Mammary epithelial cell (primary cell): ENCODE measurements around the gene LDLRAD1.

ENCODE experiments used
- EZH2 ChIP-seq: IDR thresholded peaks from 2 replicates; pipeline ENCODE4 v1.6.1; 2012; ENCODE audit warnings: low read length, inconsistent platforms, borderline replicate concordance
- TF ChIP-seq, protein P1 (sequence below), 2 donors: IDR thresholded peaks in 1 of 2; conservative IDR thresholded peaks in 1 of 2; 2 replicates each; pipeline ENCODE4 v1.5.1; 2011 to 2012; ENCODE audit warnings: inconsistent platforms in 2 of 2, low read length in 2 of 2, mild to moderate bottlenecking in 2 of 2, control low read depth in 1 of 2, low read depth in 1 of 2; ENCODE audit not compliant: insufficient read depth in 1 of 2; ENCODE audit errors: extremely low read depth in 1 of 2

DNA sequence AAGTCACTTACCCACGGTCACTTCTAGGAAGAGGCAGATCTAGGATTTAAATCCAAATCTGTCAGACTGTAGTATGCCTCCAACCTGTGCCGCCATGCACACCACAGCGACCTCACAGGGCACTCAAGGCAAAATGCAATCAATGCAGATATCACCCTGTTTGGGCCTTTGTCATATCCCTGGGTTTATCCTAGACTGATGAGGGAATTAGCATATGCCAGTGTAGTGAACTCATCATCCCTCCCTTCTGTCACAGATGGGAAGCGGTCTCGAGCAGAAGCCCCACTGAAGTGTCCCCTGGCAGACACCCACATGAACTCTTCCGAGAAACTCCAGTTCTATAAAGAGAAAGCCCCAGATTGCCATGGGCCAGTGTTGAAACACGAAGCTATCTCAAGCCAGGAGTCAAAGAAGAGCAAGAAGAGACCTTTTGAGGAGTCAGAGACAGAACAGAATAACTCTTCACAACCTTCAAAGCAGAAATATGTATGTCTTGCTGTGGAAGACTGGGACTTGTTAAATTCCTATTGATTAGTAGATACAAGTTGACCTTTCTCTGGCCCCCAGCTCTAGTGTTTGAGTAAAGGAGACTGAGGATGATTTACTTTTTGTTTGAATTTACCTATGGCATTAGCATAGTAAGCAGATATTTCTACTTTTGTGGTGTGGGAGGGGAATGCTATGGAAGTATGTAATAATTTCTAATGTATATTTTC, 50.4 kb downstream of the LDLRAD1 start:
- TF ChIP-seq, protein P1, sequence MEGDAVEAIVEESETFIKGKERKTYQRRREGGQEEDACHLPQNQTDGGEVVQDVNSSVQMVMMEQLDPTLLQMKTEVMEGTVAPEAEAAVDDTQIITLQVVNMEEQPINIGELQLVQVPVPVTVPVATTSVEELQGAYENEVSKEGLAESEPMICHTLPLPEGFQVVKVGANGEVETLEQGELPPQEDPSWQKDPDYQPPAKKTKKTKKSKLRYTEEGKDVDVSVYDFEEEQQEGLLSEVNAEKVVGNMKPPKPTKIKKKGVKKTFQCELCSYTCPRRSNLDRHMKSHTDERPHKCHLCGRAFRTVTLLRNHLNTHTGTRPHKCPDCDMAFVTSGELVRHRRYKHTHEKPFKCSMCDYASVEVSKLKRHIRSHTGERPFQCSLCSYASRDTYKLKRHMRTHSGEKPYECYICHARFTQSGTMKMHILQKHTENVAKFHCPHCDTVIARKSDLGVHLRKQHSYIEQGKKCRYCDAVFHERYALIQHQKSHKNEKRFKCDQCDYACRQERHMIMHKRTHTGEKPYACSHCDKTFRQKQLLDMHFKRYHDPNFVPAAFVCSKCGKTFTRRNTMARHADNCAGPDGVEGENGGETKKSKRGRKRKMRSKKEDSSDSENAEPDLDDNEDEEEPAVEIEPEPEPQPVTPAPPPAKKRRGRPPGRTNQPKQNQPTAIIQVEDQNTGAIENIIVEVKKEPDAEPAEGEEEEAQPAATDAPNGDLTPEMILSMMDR (conservative IDR thresholded peaks at IDR 0.05 in 1 of 2, IDR thresholded peaks at IDR 0.05 in 1 of 2; ENCODE audit: extremely low read depth in 1 of 2, insufficient read depth in 1 of 2, low read depth in 1 of 2, low read length in 2 of 2): no peak
- TF ChIP-seq EZH2: no peak
